K562 (cell line): ENCODE data around the gene NDUFA3. TPM values are rescaled to one million over a fixed set of nuclear protein-coding genes. Genes with fewer than 3 reads are reported as not detected.

ENCODE experiments used
- ATAC-seq: fragments of 200-7000 bp; cut with Tn5 transposase; 3 replicates; pipeline ENCODE4 v1.9.1; 2020; ENCODE audit warnings: moderate library complexity
- BruUV-seq: library from RNA; stranded (reverse); fragments of 400-500 nt; replicated peaks from 2 replicates; lab custom pipeline; 2021; lab: Mats Ljungman, UMichigan
- CTCF ChIA-PET: fragments of 300-600 bp; formaldehyde crosslinking; extraction: SDS; loops from one replicate; lab custom pipeline; 2021; ENCODE audit warnings: low intra/inter-chr PET ratio; lab: Yijun Ruan, JAX
- POLR2A ChIA-PET: fragments of 300-600, 350-650 bp; sonication (Branson Sonifier 250); formaldehyde crosslinking; extraction: SDS; loops from one replicate; lab custom pipeline; 2021; ENCODE audit warnings: antibody characterized with exemption, inconsistent platforms; lab: Yijun Ruan, JAX
- DNase-seq, 4 experiments: peaks; one replicate each; pipeline versions ENCODE4 v3.0.0 to v3.0.0-alpha.2; 2011 to 2018; ENCODE audit warnings: low spot score in 3 of 4, mixed read lengths in 3 of 4; ENCODE audit errors: extremely low read depth in 1 of 4
- FAIRE-seq: peaks from 2 replicates; lab custom pipeline; 2011; peaks lifted over from hg19 to GRCh38; lab: Jason Lieb, UNC
- H2AFZ ChIP-seq: 2 replicates; pipeline ENCODE4 v1.6.0; 2011; ENCODE audit warnings: low read depth, low read length, control low read depth, inconsistent platforms
- H3K27ac ChIP-seq: fragments of 200-600 bp; 3 replicates; pipeline ENCODE4 v1.8.0; 2011; ENCODE audit warnings: low read depth, mild to moderate bottlenecking, control low read depth, inconsistent platforms, low read length, moderate library complexity, mixed read lengths; ENCODE audit errors: extremely low read depth
- H3K27me3 ChIP-seq, 2 experiments: fragments of 300-600 bp in 1 of 2; 2 replicates in 1 of 2; 3 replicates in 1 of 2; pipeline versions ENCODE4 v1.6.0 to v1.8.0; 2011; ENCODE audit warnings: inconsistent platforms in 2 of 2, low read length in 2 of 2, mild to moderate bottlenecking in 1 of 2, mixed read lengths in 1 of 2, moderate library complexity in 1 of 2; ENCODE audit not compliant: control insufficient read depth in 2 of 2, insufficient read depth in 2 of 2
- H3K36me3 ChIP-seq: fragments of 300-600 bp; 3 replicates; pipeline ENCODE4 v1.8.0; 2011; ENCODE audit warnings: mild to moderate bottlenecking, low read length, inconsistent platforms; ENCODE audit not compliant: control insufficient read depth, insufficient read depth
- H3K4me1 ChIP-seq, 2 experiments: fragments of 200-600 bp in 1 of 2; replicated peaks in 1 of 2; 2 replicates in 1 of 2; 3 replicates in 1 of 2; pipeline versions ENCODE4 v1.5.1 to v1.8.0; 2011; ENCODE audit warnings: inconsistent platforms in 2 of 2, low read length in 2 of 2, mild to moderate bottlenecking in 1 of 2, mixed read lengths in 1 of 2, moderate library complexity in 1 of 2; ENCODE audit not compliant: control insufficient read depth in 2 of 2, insufficient read depth in 2 of 2
- H3K4me2 ChIP-seq: 2 replicates; pipeline ENCODE4 v1.6.1; 2011; ENCODE audit warnings: low read length, control low read depth, inconsistent platforms, mixed read lengths; ENCODE audit not compliant: insufficient read depth
- H3K4me3 ChIP-seq: fragments of 200-600 bp; sonication (generic), shearing (Covaris generic); 2 replicates; pipeline ENCODE4 v1.5.1; 2016; ENCODE audit warnings: control low read depth, inconsistent platforms
- H3K79me2 ChIP-seq: fragments of 200-600 bp; 3 replicates; pipeline ENCODE4 v1.8.0; 2011; ENCODE audit warnings: low read length, inconsistent platforms; ENCODE audit not compliant: control insufficient read depth, insufficient read depth
- H3K9ac ChIP-seq, 2 experiments: 2 replicates each; pipeline versions ENCODE4 v1.6.0 to v1.6.1; 2011; ENCODE audit warnings: low read depth in 2 of 2, low read length in 2 of 2, control low read depth in 1 of 2, inconsistent platforms in 1 of 2, mild to moderate bottlenecking in 1 of 2, mixed read lengths in 1 of 2; ENCODE audit not compliant: insufficient read depth in 1 of 2
- H3K9me1 ChIP-seq: one replicate; pipeline ENCODE4 v1.6.0; 2011; ENCODE audit warnings: inconsistent platforms, mild to moderate bottlenecking, low read length, moderate library complexity; ENCODE audit not compliant: control insufficient read depth, insufficient read depth
- H3K9me3 ChIP-seq: replicated peaks from 2 replicates; pipeline ENCODE4 v1.5.1; 2011; ENCODE audit warnings: low read depth, low read length, inconsistent platforms; ENCODE audit not compliant: control insufficient read depth, insufficient read depth
- H4K20me1 ChIP-seq: replicated peaks from 2 replicates; pipeline ENCODE4 v1.6.1; 2011; ENCODE audit warnings: low read length, inconsistent platforms, mixed read lengths; ENCODE audit not compliant: control insufficient read depth, insufficient read depth
- ATF3 ChIP-seq, 2 experiments: fragments of 450-650 bp in 1 of 2; sonication (generic) in 1 of 2; formaldehyde crosslinking in 1 of 2; IDR thresholded peaks in 1 of 2; conservative IDR thresholded peaks in 1 of 2; 2 replicates each; pipeline versions ENCODE4 v1.6.1 to v1.8.1; 2016 to 2023; ENCODE audit warnings: mild to moderate bottlenecking in 2 of 2, moderate library complexity in 2 of 2, inconsistent platforms in 1 of 2, missing genetic modification reagents in 1 of 2
- FOXA3 ChIP-seq, 2 experiments: fragments of 450-650 bp in 1 of 2; sonication (generic) in 1 of 2; formaldehyde crosslinking; IDR thresholded peaks in 1 of 2; conservative IDR thresholded peaks in 1 of 2; 2 replicates each; pipeline versions ENCODE4 v1.4.0 to v1.8.0; 2020 to 2022; ENCODE audit warnings: mild to moderate bottlenecking in 2 of 2, missing genetic modification reagents in 1 of 2
- KDM2B ChIP-seq: fragments of 250-450 bp; sonication (Bioruptor Pico); IDR thresholded peaks from 2 replicates; pipeline ENCODE4 v1.8.0; 2021; ENCODE audit warnings: mild to moderate bottlenecking, moderate library complexity
- SMARCA5 ChIP-seq: fragments of 450-650 bp; IDR thresholded peaks from 2 replicates; pipeline ENCODE4 v1.6.1; 2016
- SMARCC2 ChIP-seq: fragments of 450-650 bp; IDR thresholded peaks from 2 replicates; pipeline ENCODE4 v1.6.1; 2017; ENCODE audit warnings: antibody characterized with exemption, moderate library complexity, mild to moderate bottlenecking, low read depth
- TSC22D4 ChIP-seq: fragments of 450-650 bp; IDR thresholded peaks from 2 replicates; pipeline ENCODE4 v1.6.1; 2016; ENCODE audit warnings: missing genetic modification characterization, missing biosample characterization, control low read depth
- VEZF1 ChIP-seq: fragments of 200-800 bp; sonication (Bioruptor generic); IDR thresholded peaks from 2 replicates; pipeline ENCODE4 v1.6.1; 2017; ENCODE audit warnings: missing genetic modification characterization, missing compliant biosample characterization
- ZKSCAN1 ChIP-seq: fragments of 150-350 bp; IDR thresholded peaks from 2 replicates; pipeline ENCODE4 v1.6.1; 2016; ENCODE audit warnings: low read depth, low read length
- ZNF551 ChIP-seq: fragments of 250-450 bp; sonication (Bioruptor Pico); IDR thresholded peaks from 2 replicates; pipeline ENCODE4 v1.5.0; 2021; ENCODE audit warnings: mild to moderate bottlenecking, moderate library complexity
- ZNF583 ChIP-seq: fragments of 250-450 bp; sonication (Bioruptor Pico); IDR thresholded peaks from 2 replicates; pipeline ENCODE4 v1.4.0; 2020
- WGBS: fragments of 100-300 bp; shearing (Covaris generic); methylation state at CpG from one replicate; pipeline ENCODE4 v1.1.6; 2016; ENCODE audit warnings: low coverage, mixed read lengths; ENCODE audit not compliant: insufficient coverage; ENCODE audit errors: missing lambda C conversion rate; 5-methylcytosine and 5-hydroxymethylcytosine counted together
- in situ Hi-C: fragments of 300-500 bp; cut with MboI; formaldehyde crosslinking; loops from 4 replicates; pipeline ENCODE4 v1.15.0; 2018; ENCODE audit warnings: inconsistent platforms, mixed read lengths
- intact Hi-C: fragments of 100-400 bp; cut with micrococcal nuclease; formaldehyde crosslinking; loops from 2 replicates; pipeline ENCODE4 v1.14.2; 2022
- polyA plus RNA-seq, 8 experiments: library from polyadenylated mRNA; depleted of rRNA in 4 of 8; stranded (reverse) in 5 of 8; unstranded in 3 of 8; fragments of >200 nt; fragmentation: Nextera tagmentation in 2 of 8; fragmentation: Illumina TruSeq in 1 of 8; extraction: Ambion mirVana in 2 of 8; extraction: Trizol in 1 of 8; gene quantifications; 2 replicates each; pipeline versions ENCODE4 v1.2.1 to v1.2.3, GENCODE V29; 2011 to 2014; ENCODE audit warnings: inconsistent platforms in 1 of 8, missing spikeins in 1 of 8
- total RNA-seq, 7 experiments: library from RNA; depleted of rRNA in 6 of 7; stranded (reverse); fragments of >200 nt in 6 of 7; fragmentation: Illumina TruSeq in 2 of 7; extraction: Trizol in 2 of 7; gene quantifications; 2 replicates each; pipeline versions ENCODE4 v1.2.1 to v1.2.3, GENCODE V29; 2011 to 2021; ENCODE audit warnings: low replicate concordance in 1 of 7

NDUFA3 gene
- total and polyA plus RNA-seq, 9 of the 15 experiments (the other 6 are each of a cell fraction or from before 2014, with no cell fraction given) = 39.2 to 279 (median 138) TPM

GRCh38 chr19:54100561-54100960 is 2.1 kb upstream of the NDUFA3 start, which contains the start of gene OSCAR:
OSCAR (minus strand) TSS chr19:54100803; CDS start chr19:54100792, 11 bp downstream.
- Histone ChIP-seq H3K27me3 (no peaks in the 10 kb centered on the region), H3K36me3 (peaks cover 13% of the 10 kb centered on the region; the same call in 2 of the 3 replicates)
- 38% methylated on average over 5 of the region's 5 CpGs for WGBS
- ChIA-PET CTCF (no interaction called here), POLR2A (interaction anchor here (0.6 kb wide), 1 partner anchor 14 kb away, joined by 5 read pairs; no protein-coding TSS in a partner anchor)
- TF ChIP-seq SMARCA5 = no peak
- peak; percentile 22; the same call in 1 of the 2 replicates for TF ChIP-seq ATF3 (IDR thresholded peaks at IDR 0.05)
- TF ChIP-seq ATF3 (CRISPR knock-in tag; conservative IDR thresholded peaks at IDR 0.05) = no peak
- no peak for TF ChIP-seq KDM2B (CRISPR knock-in tag)
- TF ChIP-seq ZNF551 = no peak
- no peak for TF ChIP-seq TSC22D4 (tag)
- TF ChIP-seq ZNF583 (CRISPR knock-in tag) = no peak
- no peak for TF ChIP-seq ZKSCAN1
- TF ChIP-seq FOXA3 (CRISPR knock-in tag; conservative IDR thresholded peaks at IDR 0.05 in 1 of 2, IDR thresholded peaks at IDR 0.05 in 1 of 2) = no peak
- 0 out of 2 replicates have a peak, but pooled peaks have one; percentile 26 for TF ChIP-seq VEZF1 (CRISPR knock-in tag)
- no peak for TF ChIP-seq SMARCC2
- TF ChIP-seq, all 486 proteins: peak for 2
- no peaks in the 10 kb centered on the region for H3K9me1 ChIP-seq
- no peak within 1 kb of the TSS for H3K27ac ChIP-seq
- intact Hi-C loops (no loop called here), in situ Hi-C loops (no loop called here)
- H3K9ac ChIP-seq = peak within 1 kb of the TSS in 1 of 2 experiments; percentile 56; a peak in 1 of 4 replicates
- DNase-seq (no peak), FAIRE-seq (no peak), ATAC-seq (no peak)
- no peak within 1 kb of the TSS for H3K4me3 ChIP-seq
- peaks cover 0 to 34% of the 10 kb centered on the region in 2 experiments; a peak in 4 of 5 replicates for H3K4me1 ChIP-seq
- peaks cover 24% of the 10 kb centered on the region for H3K79me2 ChIP-seq
- no peaks in the 10 kb centered on the region for H3K9me3 ChIP-seq
- H3K4me2 ChIP-seq = no peak within 1 kb of the TSS
- BruUV-seq = no TSS peak
- H2AFZ ChIP-seq = no peak within 1 kb of the TSS
- no peaks in the 10 kb centered on the region for H4K20me1 ChIP-seq
